ENCODE measurements around the gene CASKIN1.

CASKIN1 gene

GRCh38 chr16:2233046-2233775, 36.8 kb upstream of the CASKIN1 start:
- no peak for DNase-seq

- no peak for DNase-seq
These were observed 35.9 kb upstream of the CASKIN1 start for GRCh38 chr16:2232094-2232990.

GRCh38 chr16:2231016-2231931, 34.9 kb upstream of the CASKIN1 start:
- DNase-seq: no peak

- no peak for DNase-seq
These were observed 34.0 kb upstream of the CASKIN1 start for GRCh38 chr16:2230376-2230775.

GRCh38 chr16:2229632-2230250, 33.3 kb upstream of the CASKIN1 start:
- DNase-seq: no peak

GRCh38 chr16:2229091-2229490, 32.7 kb upstream of the CASKIN1 start:
- no peak for DNase-seq

- no peak for DNase-seq
These were observed 31.9 kb upstream of the CASKIN1 start for GRCh38 chr16:2228161-2228824.

- DNase-seq: no peak
These were observed 30.5 kb upstream of the CASKIN1 start for GRCh38 chr16:2226918-2227317.

GRCh38 chr16:2226245-2226793, 29.9 kb upstream of the CASKIN1 start:
- DNase-seq: no peak

- peak; percentile 46 for DNase-seq
These were observed 27.6 kb upstream of the CASKIN1 start for GRCh38 chr16:2223942-2224486.

- peak; percentile 100 for DNase-seq
These were observed 27.0 kb upstream of the CASKIN1 start, which contains the start of gene E4F1 for GRCh38 chr16:2223221-2223941. Gene E4F1 (plus strand): TSS chr16:2223591. CDS start chr16:2223614, 23 bp downstream.

GRCh38 chr16:2216330-2216729, 19.9 kb upstream of the CASKIN1 start:
- no peak for DNase-seq

GRCh38 chr16:2214719-2214968, 18.2 kb upstream of the CASKIN1 start, which contains the start of gene PGP:
Gene PGP (minus strand): TSS chr16:2214840. CDS start chr16:2214777, 63 bp downstream.
- no peak for DNase-seq

GRCh38 chr16:2213817-2214718, 17.7 kb upstream of the CASKIN1 start:
- no peak for DNase-seq

GRCh38 chr16:2212362-2213324, 16.2 kb upstream of the CASKIN1 start:
- peak; percentile 46 for DNase-seq

GRCh38 chr16:2211923-2212347, 15.5 kb upstream of the CASKIN1 start:
- DNase-seq: no peak

- DNase-seq: no peak
These were observed 14.3 kb upstream of the CASKIN1 start, which contains the start of gene BRICD5 for GRCh38 chr16:2210386-2211365. Gene BRICD5 (minus strand): TSS chr16:2210863. CDS start chr16:2210833, 30 bp downstream.
